H9 (cell line): ENCODE measurements around the gene GABBR2. TPM values are rescaled to one million over a fixed set of nuclear protein-coding genes. Genes with fewer than 3 reads are reported as not detected.

Experiments
- DNase-seq: peaks from one replicate; pipeline ENCODE4 v3.0.0-alpha.2; 2017
- H2AFZ ChIP-seq: one replicate; pipeline ENCODE4 v1.6.1; 2013; ENCODE audit warnings: mild to moderate bottlenecking, low read length, control low read depth, moderate library complexity
- H2AK5ac ChIP-seq: 2 replicates; pipeline ENCODE4 v1.6.1; 2013; ENCODE audit warnings: low read length, control low read depth, mixed read lengths; ENCODE audit not compliant: insufficient read length
- H2BK120ac ChIP-seq: one replicate; pipeline ENCODE4 v1.6.1; 2013; ENCODE audit warnings: low read depth, mild to moderate bottlenecking, low read length, control low read depth, inconsistent platforms; ENCODE audit not compliant: poor library complexity, severe bottlenecking
- H2BK12ac ChIP-seq: 2 replicates; pipeline ENCODE4 v1.6.1; 2013; ENCODE audit warnings: low read length, control low read depth, mixed read lengths, low read depth; ENCODE audit not compliant: insufficient read length
- H2BK15ac ChIP-seq: 2 replicates; pipeline ENCODE4 v1.6.1; 2013; ENCODE audit warnings: low read depth, low read length, control low read depth
- H2BK20ac ChIP-seq: one replicate; pipeline ENCODE4 v1.6.1; 2013; ENCODE audit warnings: low read depth, mild to moderate bottlenecking, low read length, control low read depth, inconsistent platforms; ENCODE audit not compliant: poor library complexity, severe bottlenecking
- H2BK5ac ChIP-seq: 2 replicates; pipeline ENCODE4 v1.6.1; 2013; ENCODE audit warnings: low read length, control low read depth, mixed read lengths; ENCODE audit not compliant: insufficient read length
- H3K14ac ChIP-seq: 2 replicates; pipeline ENCODE4 v1.6.1; 2013; ENCODE audit warnings: low read length, control low read depth; ENCODE audit not compliant: insufficient read depth
- H3K18ac ChIP-seq: 2 replicates; pipeline ENCODE4 v1.6.1; 2013; ENCODE audit warnings: low read depth, mild to moderate bottlenecking, mixed read lengths, low read length, control low read depth; ENCODE audit not compliant: insufficient read length
- H3K23ac ChIP-seq: 2 replicates; pipeline ENCODE4 v1.6.1; 2013; ENCODE audit warnings: low read length, control low read depth, mixed read lengths, low read depth; ENCODE audit not compliant: insufficient read length
- H3K23me2 ChIP-seq: 2 replicates; pipeline ENCODE4 v1.6.1; 2013; ENCODE audit warnings: low read depth, mild to moderate bottlenecking, mixed read lengths, low read length, control low read depth; ENCODE audit not compliant: insufficient read length, poor library complexity, severe bottlenecking
- H3K27ac ChIP-seq: 2 replicates; pipeline ENCODE4 v1.5.1; 2013; ENCODE audit warnings: low read length, control low read depth, mixed read lengths, low read depth; ENCODE audit not compliant: insufficient read length
- H3K27me3 ChIP-seq: 2 replicates; pipeline ENCODE4 v1.6.1; 2013; ENCODE audit warnings: low read length, control low read depth, inconsistent platforms; ENCODE audit not compliant: insufficient read depth
- H3K4ac ChIP-seq: 2 replicates; pipeline ENCODE4 v1.6.1; 2013; ENCODE audit warnings: low read depth, mild to moderate bottlenecking, control low read depth, inconsistent platforms, low read length, moderate library complexity
- H3K4me1 ChIP-seq: 2 replicates; pipeline ENCODE4 v1.6.1; 2013; ENCODE audit warnings: low read length, control low read depth, inconsistent platforms; ENCODE audit not compliant: insufficient read depth
- H3K4me2 ChIP-seq: 2 replicates; pipeline ENCODE4 v1.6.1; 2013; ENCODE audit warnings: low read length, control low read depth, mixed read lengths; ENCODE audit not compliant: insufficient read length, insufficient read depth
- H3K56ac ChIP-seq: 2 replicates; pipeline ENCODE4 v1.6.1; 2013; ENCODE audit warnings: low read depth, mild to moderate bottlenecking, mixed read lengths, low read length, control low read depth; ENCODE audit not compliant: insufficient read length
- H3K79me1 ChIP-seq: 2 replicates; pipeline ENCODE4 v1.6.1; 2013; ENCODE audit warnings: low read depth, mild to moderate bottlenecking, moderate library complexity, low read length, control low read depth, inconsistent platforms; ENCODE audit not compliant: insufficient read depth, poor library complexity, severe bottlenecking
- H3K79me2 ChIP-seq: 2 replicates; pipeline ENCODE4 v1.6.1; 2013; ENCODE audit warnings: low read length, control low read depth, inconsistent platforms; ENCODE audit not compliant: insufficient read depth
- H3K9ac ChIP-seq: 2 replicates; pipeline ENCODE4 v1.6.1; 2013; ENCODE audit warnings: low read length, control low read depth, mixed read lengths; ENCODE audit not compliant: insufficient read length; ENCODE audit errors: extremely low read depth
- H3K9me3 ChIP-seq: one replicate; pipeline ENCODE4 v1.6.1; 2013; ENCODE audit warnings: low read depth, low read length, inconsistent platforms; ENCODE audit not compliant: control insufficient read depth
- H3T11ph ChIP-seq: one replicate; pipeline ENCODE4 v1.6.1; 2013; ENCODE audit warnings: mild to moderate bottlenecking, low read length, control low read depth, inconsistent platforms
- H4K20me1 ChIP-seq: one replicate; pipeline ENCODE4 v1.6.1; 2013; ENCODE audit not compliant: control insufficient read depth, insufficient read length, insufficient read depth
- H4K5ac ChIP-seq: 2 replicates; pipeline ENCODE4 v1.6.1; 2013; ENCODE audit warnings: low read depth, mild to moderate bottlenecking, mixed read lengths, low read length, control low read depth; ENCODE audit not compliant: insufficient read length
- H4K8ac ChIP-seq: replicated peaks from 2 replicates; pipeline ENCODE4 v1.6.1; 2013; ENCODE audit warnings: low read length, control low read depth, mixed read lengths, low read depth; ENCODE audit not compliant: insufficient read length
- H4K91ac ChIP-seq: 2 replicates; pipeline ENCODE4 v1.6.1; 2013; ENCODE audit warnings: low read depth, mild to moderate bottlenecking, moderate library complexity, mixed read lengths, low read length, control low read depth; ENCODE audit not compliant: insufficient read length
- H3K27ac Mint-ChIP-seq, 3 experiments: 2 replicates in 2 of 3; 3 replicates in 1 of 3; pipeline ENCODE4 v1.8.0; 2020 to 2021; ENCODE audit warnings: mixed read lengths in 3 of 3, mild to moderate bottlenecking in 1 of 3, moderate library complexity in 1 of 3
- H3K27me3 Mint-ChIP-seq: 2 replicates; pipeline ENCODE4 v1.8.0; 2021; ENCODE audit warnings: low read depth, mild to moderate bottlenecking, moderate library complexity, mixed read lengths
- H3K36me3 Mint-ChIP-seq, 3 experiments: 2 replicates in 2 of 3; 3 replicates in 1 of 3; pipeline ENCODE4 v1.8.0; 2020 to 2021; ENCODE audit warnings: low read depth in 3 of 3, mixed read lengths in 3 of 3; ENCODE audit not compliant: insufficient read depth in 1 of 3
- H3K4me1 Mint-ChIP-seq, 2 experiments: 2 replicates each; pipeline ENCODE4 v1.8.0; 2020; ENCODE audit warnings: mixed read lengths in 2 of 2
- H3K4me3 Mint-ChIP-seq, 2 experiments: 2 replicates in 1 of 2; 3 replicates in 1 of 2; pipeline ENCODE4 v1.8.0; 2020 to 2021; ENCODE audit warnings: mild to moderate bottlenecking in 2 of 2, mixed read lengths in 2 of 2, moderate library complexity in 1 of 2
- H3K9me3 Mint-ChIP-seq, 2 experiments: 2 replicates in 1 of 2; 3 replicates in 1 of 2; pipeline ENCODE4 v1.8.0; 2020; ENCODE audit warnings: mild to moderate bottlenecking in 2 of 2, mixed read lengths in 2 of 2, moderate library complexity in 1 of 2
- CTCF ChIP-seq: fragments of 200-600 bp; sonication (generic); conservative IDR thresholded peaks from 3 replicates; pipeline ENCODE4 v1.8.0; 2021; ENCODE audit warnings: antibody characterized with exemption, mild to moderate bottlenecking
- WGBS: extraction: QIAGEN DNeasy Blood & Tissue Kit; methylation state at CpG from one replicate; pipeline ENCODE4 v1.1.7; 2013; ENCODE audit warnings: missing lambda C conversion rate, low lambda C conversion rate, mixed read lengths; ENCODE audit not compliant: insufficient read length; ENCODE audit errors: extremely low coverage; 5-methylcytosine and 5-hydroxymethylcytosine counted together
- total RNA-seq: library from RNA; stranded (reverse); gene quantifications from 2 replicates; pipeline ENCODE4 v1.2.1, GENCODE V29; 2021

The GABBR2 gene
- total RNA-seq, 1 experiment from 2014 or later, result 0.66 TPM

DNA sequence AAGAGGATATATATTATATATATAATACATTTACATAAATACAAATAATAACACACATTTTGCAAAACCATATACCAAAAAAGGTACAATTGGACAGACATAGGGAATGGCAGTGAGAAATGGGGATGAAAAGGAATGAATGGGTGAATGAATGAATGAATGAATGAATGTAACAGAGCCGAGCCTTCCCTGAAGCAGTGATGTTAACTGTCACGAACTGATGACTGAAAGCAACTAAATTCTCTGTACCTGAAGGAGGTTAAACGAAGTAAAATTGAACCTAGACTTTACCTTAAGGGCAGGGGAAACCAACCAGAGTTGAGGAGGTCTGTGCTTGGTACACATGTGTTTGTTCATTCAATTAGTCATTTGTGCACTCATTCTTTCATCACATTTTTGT lies 283.7 kb downstream of the GABBR2 start:
- H3K4me1 ChIP-seq, result no peaks in the 10 kb centered on the region
- Mint-ChIP-seq H3K9me3 (no peaks in the 10 kb centered on the region; a peak in 1 of 5 replicates), H3K4me3 (no peak overlapping the region), H3K36me3 (no peaks in the 10 kb centered on the region), H3K4me1 (no peaks in the 10 kb centered on the region), H3K27ac (no peak overlapping the region), H3K27me3 (peaks cover 4% of the 10 kb centered on the region)
- H2BK5ac ChIP-seq, result no peak overlapping the region
- H3K14ac ChIP-seq, result no peak overlapping the region
- no peaks in the 10 kb centered on the region; the same call in 1 of the 2 replicates for H3K27me3 ChIP-seq
- no peak overlapping the region for H3T11ph ChIP-seq
- H2AFZ ChIP-seq, result no peak overlapping the region
- no peaks in the 10 kb centered on the region for H3K23me2 ChIP-seq
- no peak for TF ChIP-seq CTCF
- H2BK20ac ChIP-seq, result no peak overlapping the region
- no peak overlapping the region for H2BK120ac ChIP-seq
- no peak overlapping the region for H3K27ac ChIP-seq
- no peak overlapping the region for H3K4me2 ChIP-seq
- H4K20me1 ChIP-seq, result no peaks in the 10 kb centered on the region
- no peaks in the 10 kb centered on the region for H3K79me1 ChIP-seq
- DNase-seq, result no peak
- H3K23ac ChIP-seq, result no peak overlapping the region
- no peak overlapping the region for H4K8ac ChIP-seq
- H2AK5ac ChIP-seq, result no peak overlapping the region
- H3K4ac ChIP-seq, result no peak overlapping the region
- no peaks in the 10 kb centered on the region for H3K9me3 ChIP-seq
- H2BK15ac ChIP-seq, result no peak overlapping the region
- no peak overlapping the region for H3K9ac ChIP-seq
- H4K5ac ChIP-seq, result no peak overlapping the region
- no peak overlapping the region for H2BK12ac ChIP-seq
- WGBS, result no CpG with 5 or more reads among the region's 3 CpGs
- H3K56ac ChIP-seq, result no peak overlapping the region
- no peak overlapping the region for H3K18ac ChIP-seq
- no peaks in the 10 kb centered on the region for H3K79me2 ChIP-seq
- H4K91ac ChIP-seq, result no peak overlapping the region
